Liver (tissue), 9 donors: ENCODE results near the gene COL4A4. TPM values are rescaled to one million over a fixed set of nuclear protein-coding genes. Genes with fewer than 3 reads are reported as not detected.

Source experiments
- DNase-seq: peaks from one replicate; pipeline ENCODE4 v3.0.0-alpha.2; 2017; ENCODE audit warnings: low spot score
- H3K27ac ChIP-seq, 2 donors: one replicate each; pipeline ENCODE4 v1.7.0; 2013; ENCODE audit warnings: inconsistent platforms in 2 of 2, low read length in 2 of 2, control low read depth in 1 of 2, low read depth in 1 of 2, mild to moderate bottlenecking in 1 of 2
- H3K27me3 ChIP-seq, 4 donors: one replicate each; pipeline versions ENCODE4 v1.6.1 to v1.7.0; 2013; ENCODE audit warnings: low read length in 3 of 4, inconsistent platforms in 1 of 4, mild to moderate bottlenecking in 1 of 4, moderate library complexity in 1 of 4; ENCODE audit not compliant: control insufficient read depth in 4 of 4, insufficient read depth in 4 of 4
- H3K36me3 ChIP-seq, 4 donors: one replicate each; pipeline versions ENCODE4 v1.6.1 to v1.7.0; 2013; ENCODE audit warnings: low read length in 3 of 4, mild to moderate bottlenecking in 3 of 4, low read depth in 1 of 4, moderate library complexity in 1 of 4; ENCODE audit not compliant: control insufficient read depth in 4 of 4, insufficient read depth in 3 of 4
- H3K4me1 ChIP-seq, 4 donors: one replicate each; pipeline versions ENCODE4 v1.6.1 to v1.7.0; 2013; ENCODE audit warnings: low read length in 3 of 4, mild to moderate bottlenecking in 3 of 4, moderate library complexity in 1 of 4; ENCODE audit not compliant: control insufficient read depth in 4 of 4, insufficient read depth in 4 of 4
- H3K4me3 ChIP-seq, 3 donors: one replicate each; pipeline versions ENCODE4 v1.6.1 to v1.7.0; 2013; ENCODE audit warnings: low read length in 3 of 3, control low read depth in 1 of 3, low read depth in 1 of 3, mild to moderate bottlenecking in 1 of 3
- H3K9ac ChIP-seq, 2 donors: one replicate each; pipeline ENCODE4 v1.7.0; 2013; ENCODE audit warnings: low read length in 2 of 2, mild to moderate bottlenecking in 2 of 2, moderate library complexity in 2 of 2, control low read depth in 1 of 2, low read depth in 1 of 2
- H3K9me3 ChIP-seq, 4 donors: one replicate each; pipeline versions ENCODE4 v1.6.1 to v1.7.0; 2013; ENCODE audit warnings: low read length in 3 of 4; ENCODE audit not compliant: control insufficient read depth in 4 of 4
- EGR1 ChIP-seq, 2 donors: IDR thresholded peaks; 2 replicates each; pipeline ENCODE4 v1.6.1; 2016 to 2018; ENCODE audit warnings: antibody characterized with exemption in 2 of 2, low read depth in 2 of 2
- FOXA1 ChIP-seq: IDR thresholded peaks from 2 replicates; pipeline ENCODE4 v1.6.1; 2016; ENCODE audit warnings: antibody characterized with exemption
- FOXA2 ChIP-seq: IDR thresholded peaks from 2 replicates; pipeline ENCODE4 v1.6.1; 2016; ENCODE audit warnings: antibody characterized with exemption
- GABPA ChIP-seq, 2 donors: IDR thresholded peaks in 1 of 2; conservative IDR thresholded peaks in 1 of 2; 2 replicates each; pipeline ENCODE4 v1.6.1; 2016; ENCODE audit warnings: antibody characterized with exemption in 2 of 2, mild to moderate bottlenecking in 1 of 2, moderate library complexity in 1 of 2
- HNF4A ChIP-seq, 2 donors: conservative IDR thresholded peaks; 2 replicates each; pipeline ENCODE4 v1.6.1; 2016; ENCODE audit warnings: antibody characterized with exemption in 2 of 2, mild to moderate bottlenecking in 2 of 2
- HNF4G ChIP-seq: IDR thresholded peaks from 2 replicates; pipeline ENCODE4 v1.6.1; 2016; ENCODE audit warnings: antibody characterized with exemption
- JUND ChIP-seq, 2 donors: IDR thresholded peaks; 2 replicates each; pipeline ENCODE4 v1.6.1; 2016; ENCODE audit warnings: antibody characterized with exemption in 2 of 2
- NR2F2 ChIP-seq: IDR thresholded peaks from 2 replicates; pipeline ENCODE4 v1.6.1; 2016; ENCODE audit warnings: antibody characterized with exemption
- RXRA ChIP-seq, 2 donors: IDR thresholded peaks; 2 replicates each; pipeline ENCODE4 v1.6.1; 2017 to 2018; ENCODE audit warnings: antibody characterized with exemption in 2 of 2, mild to moderate bottlenecking in 1 of 2
- SP1 ChIP-seq: IDR thresholded peaks from 2 replicates; pipeline ENCODE4 v1.6.1; 2018; ENCODE audit warnings: antibody characterized with exemption, mild to moderate bottlenecking
- TAF1 ChIP-seq: conservative IDR thresholded peaks from 2 replicates; pipeline ENCODE4 v1.6.1; 2016; ENCODE audit warnings: antibody characterized with exemption, mild to moderate bottlenecking
- YY1 ChIP-seq: IDR thresholded peaks from 2 replicates; pipeline ENCODE4 v1.6.1; 2016; ENCODE audit warnings: antibody characterized with exemption, mild to moderate bottlenecking
- WGBS: extraction: QIAGEN DNeasy Blood & Tissue Kit; methylation state at CpG from one replicate; pipeline ENCODE4 v1.1.7; 2013; 5-methylcytosine and 5-hydroxymethylcytosine counted together
- polyA plus RNA-seq, 2 donors: library from polyadenylated mRNA; stranded (reverse) in 1 of 2; unstranded in 1 of 2; fragments of 200-250 nt in 1 of 2; fragments of >200 nt in 1 of 2; fragmentation: Nextera tagmentation in 1 of 2; extraction: Ambion mirVana in 1 of 2; gene quantifications; one replicate each; pipeline versions ENCODE4 v1.2.1 to v1.2.3, GENCODE V29; 2013 to 2015
- total RNA-seq, 2 donors: library from RNA; depleted of rRNA; stranded (reverse); fragments of >200 nt; gene quantifications; one replicate each; pipeline ENCODE4 v1.2.3, GENCODE V29; 2014
- TF ChIP-seq, protein P1 (sequence below): IDR thresholded peaks from 2 replicates; pipeline ENCODE4 v1.6.1; 2016; ENCODE audit warnings: antibody characterized with exemption
- TF ChIP-seq, protein P2 (sequence below): fragments of 150-350 bp; IDR thresholded peaks from 2 replicates; pipeline ENCODE4 v1.5.1; 2017; ENCODE audit warnings: improper control_type of control experiment, low read depth, low read length; ENCODE audit not compliant: missing input control
- TF ChIP-seq, protein P3 (sequence below): IDR thresholded peaks from 2 replicates; pipeline ENCODE4 v1.6.1; 2016; ENCODE audit warnings: antibody characterized with exemption, mild to moderate bottlenecking
- TF ChIP-seq, protein P4 (sequence below): IDR thresholded peaks from 2 replicates; pipeline ENCODE4 v1.6.1; 2016; ENCODE audit warnings: antibody characterized with exemption
- donor health status: healthy.
- donor health status: healthy.
- donor health status: healthy.
- donor health status: healthy.
- donor health status: healthy.

COL4A4 gene
- total and polyA plus RNA-seq, 4 donors, result 0.14 to 3.8 (median 0.82) TPM

DNA sequence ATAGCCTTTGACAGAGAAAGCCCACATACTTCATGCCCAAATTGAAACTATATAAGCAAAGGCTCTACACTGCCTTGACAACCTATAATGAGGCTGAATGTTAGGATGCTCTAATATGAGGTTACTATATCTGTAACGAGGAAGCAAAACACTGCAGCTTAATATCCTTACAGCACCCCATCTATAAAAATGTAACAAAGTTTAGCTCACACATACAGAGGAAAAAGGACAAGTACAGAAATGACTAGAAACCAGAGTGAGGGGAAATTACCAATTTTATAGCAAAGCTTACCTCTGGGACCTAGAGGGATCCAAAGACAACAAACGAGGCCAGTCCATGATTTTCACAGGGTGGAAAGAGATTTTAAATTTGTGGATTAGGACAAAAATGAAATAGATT, 138.5 kb downstream of the COL4A4 start:
- Histone ChIP-seq H3K27me3 (no peaks in the 10 kb centered on the region), H3K36me3 (no peaks in the 10 kb centered on the region), H3K9me3 (no peaks in the 10 kb centered on the region), H3K9ac (no peak overlapping the region), H3K27ac (no peak overlapping the region), H3K4me3 (no peak overlapping the region), H3K4me1 (peaks cover 0 to 2% (median 0%) of the 10 kb centered on the region in 4 donors)
- no peak for DNase-seq
- TF ChIP-seq, protein P1, sequence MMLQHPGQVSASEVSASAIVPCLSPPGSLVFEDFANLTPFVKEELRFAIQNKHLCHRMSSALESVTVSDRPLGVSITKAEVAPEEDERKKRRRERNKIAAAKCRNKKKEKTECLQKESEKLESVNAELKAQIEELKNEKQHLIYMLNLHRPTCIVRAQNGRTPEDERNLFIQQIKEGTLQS, result no peak
- TF ChIP-seq JUND (IDR thresholded peaks at IDR 0.05) (no peak), FOXA1 (no peak), HNF4G (no peak), EGR1 (IDR thresholded peaks at IDR 0.05; ENCODE audit: low read depth in 2 of 2) (no peak), YY1 (no peak), SP1 (no peak), NR2F2 (no peak), RXRA (IDR thresholded peaks at IDR 0.05) (no peak), TAF1 (no peak)
- TF ChIP-seq, protein P2, sequence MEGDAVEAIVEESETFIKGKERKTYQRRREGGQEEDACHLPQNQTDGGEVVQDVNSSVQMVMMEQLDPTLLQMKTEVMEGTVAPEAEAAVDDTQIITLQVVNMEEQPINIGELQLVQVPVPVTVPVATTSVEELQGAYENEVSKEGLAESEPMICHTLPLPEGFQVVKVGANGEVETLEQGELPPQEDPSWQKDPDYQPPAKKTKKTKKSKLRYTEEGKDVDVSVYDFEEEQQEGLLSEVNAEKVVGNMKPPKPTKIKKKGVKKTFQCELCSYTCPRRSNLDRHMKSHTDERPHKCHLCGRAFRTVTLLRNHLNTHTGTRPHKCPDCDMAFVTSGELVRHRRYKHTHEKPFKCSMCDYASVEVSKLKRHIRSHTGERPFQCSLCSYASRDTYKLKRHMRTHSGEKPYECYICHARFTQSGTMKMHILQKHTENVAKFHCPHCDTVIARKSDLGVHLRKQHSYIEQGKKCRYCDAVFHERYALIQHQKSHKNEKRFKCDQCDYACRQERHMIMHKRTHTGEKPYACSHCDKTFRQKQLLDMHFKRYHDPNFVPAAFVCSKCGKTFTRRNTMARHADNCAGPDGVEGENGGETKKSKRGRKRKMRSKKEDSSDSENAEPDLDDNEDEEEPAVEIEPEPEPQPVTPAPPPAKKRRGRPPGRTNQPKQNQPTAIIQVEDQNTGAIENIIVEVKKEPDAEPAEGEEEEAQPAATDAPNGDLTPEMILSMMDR, result no peak
- TF ChIP-seq, protein P3, sequence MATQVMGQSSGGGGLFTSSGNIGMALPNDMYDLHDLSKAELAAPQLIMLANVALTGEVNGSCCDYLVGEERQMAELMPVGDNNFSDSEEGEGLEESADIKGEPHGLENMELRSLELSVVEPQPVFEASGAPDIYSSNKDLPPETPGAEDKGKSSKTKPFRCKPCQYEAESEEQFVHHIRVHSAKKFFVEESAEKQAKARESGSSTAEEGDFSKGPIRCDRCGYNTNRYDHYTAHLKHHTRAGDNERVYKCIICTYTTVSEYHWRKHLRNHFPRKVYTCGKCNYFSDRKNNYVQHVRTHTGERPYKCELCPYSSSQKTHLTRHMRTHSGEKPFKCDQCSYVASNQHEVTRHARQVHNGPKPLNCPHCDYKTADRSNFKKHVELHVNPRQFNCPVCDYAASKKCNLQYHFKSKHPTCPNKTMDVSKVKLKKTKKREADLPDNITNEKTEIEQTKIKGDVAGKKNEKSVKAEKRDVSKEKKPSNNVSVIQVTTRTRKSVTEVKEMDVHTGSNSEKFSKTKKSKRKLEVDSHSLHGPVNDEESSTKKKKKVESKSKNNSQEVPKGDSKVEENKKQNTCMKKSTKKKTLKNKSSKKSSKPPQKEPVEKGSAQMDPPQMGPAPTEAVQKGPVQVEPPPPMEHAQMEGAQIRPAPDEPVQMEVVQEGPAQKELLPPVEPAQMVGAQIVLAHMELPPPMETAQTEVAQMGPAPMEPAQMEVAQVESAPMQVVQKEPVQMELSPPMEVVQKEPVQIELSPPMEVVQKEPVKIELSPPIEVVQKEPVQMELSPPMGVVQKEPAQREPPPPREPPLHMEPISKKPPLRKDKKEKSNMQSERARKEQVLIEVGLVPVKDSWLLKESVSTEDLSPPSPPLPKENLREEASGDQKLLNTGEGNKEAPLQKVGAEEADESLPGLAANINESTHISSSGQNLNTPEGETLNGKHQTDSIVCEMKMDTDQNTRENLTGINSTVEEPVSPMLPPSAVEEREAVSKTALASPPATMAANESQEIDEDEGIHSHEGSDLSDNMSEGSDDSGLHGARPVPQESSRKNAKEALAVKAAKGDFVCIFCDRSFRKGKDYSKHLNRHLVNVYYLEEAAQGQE, result no peak
- 84% methylated on average over 2 of the region's 2 CpGs for WGBS

DNA sequence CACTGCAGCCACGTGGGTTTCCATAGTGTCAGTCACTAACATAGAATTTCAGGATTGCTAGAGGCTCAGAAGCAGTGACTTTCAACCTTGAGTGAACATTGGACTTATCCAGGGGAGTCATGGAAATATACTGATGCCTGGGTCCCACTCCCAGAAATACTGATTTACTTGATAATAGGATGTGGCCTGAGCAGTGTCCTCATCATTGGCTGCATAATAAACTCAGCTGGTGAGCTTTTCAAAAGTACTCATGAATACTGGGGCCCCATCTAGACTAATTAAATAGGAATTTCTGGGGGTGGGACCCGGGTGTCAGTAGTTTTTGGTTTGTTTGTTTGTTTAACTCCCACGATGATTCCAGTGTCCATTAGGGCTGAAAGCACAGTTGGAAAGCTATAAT, 141.4 kb downstream of the COL4A4 start:
- no peaks in the 10 kb centered on the region for H3K4me1 ChIP-seq
- no peak overlapping the region for H3K4me3 ChIP-seq
- H3K9me3 ChIP-seq, result no peaks in the 10 kb centered on the region
- no peaks in the 10 kb centered on the region for H3K36me3 ChIP-seq
- no peak overlapping the region for H3K9ac ChIP-seq
- H3K27ac ChIP-seq, result no peak overlapping the region
- TF ChIP-seq NR2F2 (no peak), SP1 (no peak), EGR1 (IDR thresholded peaks at IDR 0.05; ENCODE audit: low read depth in 2 of 2) (no peak), YY1 (no peak), FOXA2 (no peak), HNF4A (conservative IDR thresholded peaks at IDR 0.05) (no peak), GABPA (IDR thresholded peaks at IDR 0.05 in 1 of 2, conservative IDR thresholded peaks at IDR 0.05 in 1 of 2) (no peak)
- TF ChIP-seq, protein P2, result no peak
- TF ChIP-seq, protein P3, result no peak
- TF ChIP-seq, protein P1, result no peak
- TF ChIP-seq, protein P4, sequence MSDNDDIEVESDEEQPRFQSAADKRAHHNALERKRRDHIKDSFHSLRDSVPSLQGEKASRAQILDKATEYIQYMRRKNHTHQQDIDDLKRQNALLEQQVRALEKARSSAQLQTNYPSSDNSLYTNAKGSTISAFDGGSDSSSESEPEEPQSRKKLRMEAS, result no peak
- no peaks in the 10 kb centered on the region for H3K27me3 ChIP-seq
- 65% methylated on average over 3 of the region's 3 CpGs for WGBS
- DNase-seq, result no peak
